ENCODE measurements around the gene PRR12.

DNA sequence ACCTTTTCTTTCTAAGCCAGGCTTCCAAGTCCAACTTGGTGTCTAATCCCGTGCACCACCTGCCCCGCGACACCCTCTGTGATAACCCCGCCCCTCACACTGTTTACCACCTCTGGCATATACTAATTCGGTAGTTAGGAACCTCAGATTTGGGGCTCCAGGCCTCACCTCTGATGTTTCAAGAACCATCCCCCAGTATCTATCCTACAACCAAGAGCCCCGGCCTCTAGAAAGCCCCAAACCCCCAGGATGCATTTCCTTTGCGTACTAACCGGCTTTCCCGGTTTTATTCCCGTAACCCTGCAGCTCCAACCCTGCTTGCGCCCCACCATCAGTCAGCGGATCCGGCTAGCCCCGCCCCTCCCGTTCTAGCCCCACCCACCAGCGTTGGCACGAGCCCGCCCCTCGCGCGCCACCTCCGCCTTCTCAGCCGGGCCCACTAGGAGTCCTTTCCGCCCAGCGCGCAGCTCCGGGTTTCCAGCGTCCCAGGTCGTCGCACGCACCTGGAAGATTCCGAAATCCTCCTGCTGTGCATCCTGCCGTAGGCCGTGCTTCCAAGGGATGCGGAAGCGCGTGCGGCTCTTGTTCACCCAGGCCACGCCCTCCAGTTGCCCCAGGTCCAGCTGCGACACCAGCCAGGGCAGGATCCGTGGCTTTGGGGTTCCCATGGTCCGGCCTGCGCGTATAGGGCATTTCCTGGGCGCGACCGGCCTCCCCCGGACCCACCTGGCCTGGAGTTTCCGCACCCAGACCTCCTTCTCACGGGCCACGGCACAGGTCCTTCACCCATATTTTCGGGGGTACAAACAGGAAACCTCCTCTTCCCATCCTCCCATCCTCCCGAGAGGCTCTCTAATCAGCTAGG lies 73.4 kb downstream of the PRR12 start:
- TF ChIP-seq SIN3A (IDR thresholded peaks at IDR 0.05; ENCODE audit: borderline replicate concordance, insufficient read depth, low read length), result no peak
- TF ChIP-seq REST (IDR thresholded peaks at IDR 0.05; ENCODE audit: insufficient read depth in 1 of 2, low read depth in 2 of 2, low read length in 2 of 2), result 0 out of 4 replicates have a peak, but pooled peaks of 1 of the 2 experiments have one; percentile 21
- peak; percentile 83 for TF ChIP-seq POLR2AphosphoS5 (IDR thresholded peaks at IDR 0.05; ENCODE audit: low read depth, low read length)
